ENCODE results near the gene CA5A. TPM values are rescaled to one million over a fixed set of nuclear protein-coding genes. Genes with fewer than 3 reads are reported as not detected.

The CA5A gene
- total RNA-seq, 8 experiments from 2014 or later: 0.05 to 0.52 (median 0.17) TPM; not detected in 1

- in situ Hi-C loops (cut with MboI; ENCODE audit: low pct_unique_long_range_greater_than_20kb in 2 of 9, low sequenced_read_pairs in 9 of 9, unreplicated experiment in 9 of 9): loop anchor here in 1 of 9 experiments (25.0 kb wide), 1 partner anchor 563 kb away; no protein-coding TSS in a partner anchor
- no peak for ATAC-seq (replicated peaks in 6 of 8)
These were observed 37.8 kb upstream of the CA5A start for GRCh38 chr16:87974178-87974577.

GRCh38 chr16:87973717-87974116 lies 37.4 kb upstream of the CA5A start:
- Histone ChIP-seq H3K27ac (no peak overlapping the region), H3K4me1 (replicated peaks in 1 of 2) (peaks cover 0 to 3% of the 10 kb centered on the region in 2 donors), H3K4me3 (no peak overlapping the region)
- WGBS, 10 experiments: 67 to 100% (median 90%) methylated on average over 2 to 3 of the region's 3 CpGs; no CpG with 5 or more reads in 1 of the 10 experiments
- peak in 3 of 8 experiments; percentile 29 to 73 (median 38) for ATAC-seq (replicated peaks in 6 of 8)
- in situ Hi-C loops (cut with MboI; ENCODE audit: low pct_unique_long_range_greater_than_20kb in 2 of 9, low sequenced_read_pairs in 9 of 9, unreplicated experiment in 9 of 9): loop anchor here in 1 of 9 experiments (25.0 kb wide), 1 partner anchor 564 kb away; no protein-coding TSS in a partner anchor

More at GRCh38 chr16:87974178-87974577, 37.8 kb upstream of the CA5A start:
- Histone ChIP-seq H3K4me3 (no peak overlapping the region), H3K4me1 (replicated peaks in 1 of 2) (peaks cover 0 to 3% of the 10 kb centered on the region in 2 donors), H3K27ac (no peak overlapping the region)
- 80 to 95% (median 88%) methylated on average over 1 to 8 of the region's 9 CpGs; no CpG with 5 or more reads in 5 of the 10 experiments for WGBS, 10 experiments

GRCh38 chr16:87971933-87972332 lies 35.6 kb upstream of the CA5A start:
- Histone ChIP-seq H3K4me1 (replicated peaks in 1 of 2) (peaks cover 0 to 3% of the 10 kb centered on the region in 2 donors), H3K27ac (no peak overlapping the region), H3K4me3 (no peak overlapping the region)
- in situ Hi-C loops (cut with MboI; ENCODE audit: low pct_unique_long_range_greater_than_20kb in 2 of 9, low sequenced_read_pairs in 9 of 9, unreplicated experiment in 9 of 9): loop anchor here in 1 of 9 experiments (25.0 kb wide), 1 partner anchor 565 kb away; no protein-coding TSS in a partner anchor
- ATAC-seq (replicated peaks in 6 of 8): no peak
- 94 to 100% (median 100%) methylated on average over 2 of the region's 2 CpGs; no CpG with 5 or more reads in 3 of the 10 experiments for WGBS, 10 experiments

- Histone ChIP-seq H3K4me1 (replicated peaks in 1 of 2) (peaks cover 0 to 3% of the 10 kb centered on the region in 2 donors), H3K27ac (no peak overlapping the region), H3K4me3 (no peak overlapping the region)
- WGBS, 10 experiments: 37 to 90% (median 71%) methylated on average over 2 to 3 of the region's 3 CpGs
- ATAC-seq (replicated peaks in 6 of 8): peak in 4 of 8 experiments; percentile 25 to 41 (median 30)
- in situ Hi-C loops (cut with MboI; ENCODE audit: low pct_unique_long_range_greater_than_20kb in 2 of 9, low sequenced_read_pairs in 9 of 9, unreplicated experiment in 9 of 9): loop anchor here in 1 of 9 experiments (25.0 kb wide), 1 partner anchor 567 kb away; no protein-coding TSS in a partner anchor
These were observed 33.9 kb upstream of the CA5A start for GRCh38 chr16:87970186-87970585.

GRCh38 chr16:87968541-87968940 lies 32.2 kb upstream of the CA5A start:
- no peak overlapping the region for H3K27ac ChIP-seq
- WGBS, 10 experiments: 17 to 100% (median 91%) methylated on average over 1 to 7 of the region's 7 CpGs
- in situ Hi-C loops (cut with MboI; ENCODE audit: low pct_unique_long_range_greater_than_20kb in 2 of 9, low sequenced_read_pairs in 9 of 9, unreplicated experiment in 9 of 9): loop anchor here in 1 of 9 experiments (25.0 kb wide), 1 partner anchor 569 kb away; no protein-coding TSS in a partner anchor
- no peak overlapping the region for H3K4me3 ChIP-seq
- no peak for ATAC-seq (replicated peaks in 6 of 8)
- peaks cover 0 to 5% of the 10 kb centered on the region in 2 donors for H3K4me1 ChIP-seq (replicated peaks in 1 of 2)

- H3K4me3 ChIP-seq: no peak overlapping the region
- peak in 3 of 8 experiments; percentile 9 to 49 (median 11) for ATAC-seq (replicated peaks in 6 of 8)
- H3K27ac ChIP-seq: no peak overlapping the region
- H3K4me1 ChIP-seq (replicated peaks in 1 of 2): peaks cover 0 to 9% of the 10 kb centered on the region in 2 donors
- in situ Hi-C loops (cut with MboI; ENCODE audit: low pct_unique_long_range_greater_than_20kb in 2 of 9, low sequenced_read_pairs in 9 of 9, unreplicated experiment in 9 of 9): loop anchor here in 1 of 9 experiments (25.0 kb wide), 1 partner anchor 571 kb away; no protein-coding TSS in a partner anchor
- 41 to 83% (median 54%) methylated on average over 2 to 12 of the region's 14 CpGs; no CpG with 5 or more reads in 4 of the 10 experiments for WGBS, 10 experiments
These were observed 30.4 kb upstream of the CA5A start for GRCh38 chr16:87966685-87967185.

GRCh38 chr16:87966064-87966645 lies 29.8 kb upstream of the CA5A start:
- in situ Hi-C loops (cut with MboI; ENCODE audit: low pct_unique_long_range_greater_than_20kb in 2 of 9, low sequenced_read_pairs in 9 of 9, unreplicated experiment in 9 of 9): loop anchor here in 1 of 9 experiments (25.0 kb wide), 1 partner anchor 571 kb away; no protein-coding TSS in a partner anchor
- no peak overlapping the region for H3K27ac ChIP-seq
- WGBS, 10 experiments: 0 to 100% (median 69%) methylated on average over 1 to 4 of the region's 5 CpGs
- no peak overlapping the region for H3K4me3 ChIP-seq
- H3K4me1 ChIP-seq (replicated peaks in 1 of 2): peaks cover 0 to 9% of the 10 kb centered on the region in 2 donors
- ATAC-seq (replicated peaks in 6 of 8): peak in 4 of 8 experiments; percentile 3 to 58 (median 42)

- Histone ChIP-seq H3K4me1 (replicated peaks in 1 of 2) (peaks cover 0 to 9% of the 10 kb centered on the region in 2 donors), H3K4me3 (no peak overlapping the region), H3K27ac (no peak overlapping the region)
- no peak for ATAC-seq (replicated peaks in 6 of 8)
- in situ Hi-C loops (cut with MboI; ENCODE audit: low pct_unique_long_range_greater_than_20kb in 2 of 9, low sequenced_read_pairs in 9 of 9, unreplicated experiment in 9 of 9): loop anchor here in 1 of 9 experiments (25.0 kb wide), 1 partner anchor 572 kb away; no protein-coding TSS in a partner anchor
- no CpG with 5 or more reads among the region's 11 CpGs for WGBS, 10 experiments
These were observed 29.1 kb upstream of the CA5A start for GRCh38 chr16:87965417-87965816.

GRCh38 chr16:87964049-87964659 lies 27.8 kb upstream of the CA5A start:
- ATAC-seq (replicated peaks in 6 of 8): peak in 4 of 8 experiments; percentile 7 to 58 (median 26)
- peaks cover 0 to 9% of the 10 kb centered on the region in 2 donors for H3K4me1 ChIP-seq (replicated peaks in 1 of 2)
- in situ Hi-C loops (cut with MboI; ENCODE audit: low pct_unique_long_range_greater_than_20kb in 2 of 9, low sequenced_read_pairs in 9 of 9, unreplicated experiment in 9 of 9): loop anchor here in 1 of 9 experiments (25.0 kb wide), 1 partner anchor 573 kb away; no protein-coding TSS in a partner anchor
- H3K4me3 ChIP-seq: no peak overlapping the region
- 78 to 100% (median 87%) methylated on average over 1 to 4 of the region's 19 CpGs; no CpG with 5 or more reads in 7 of the 10 experiments for WGBS, 10 experiments
- H3K27ac ChIP-seq: no peak overlapping the region

- Histone ChIP-seq H3K4me1 (replicated peaks in 1 of 2) (peaks cover 0 to 11% of the 10 kb centered on the region in 2 donors), H3K4me3 (no peak overlapping the region), H3K27ac (no peak overlapping the region)
- WGBS, 10 experiments: 10 to 100% (median 91%) methylated on average over 1 to 9 of the region's 9 CpGs; no CpG with 5 or more reads in 1 of the 10 experiments
- peak in 5 of 8 experiments; percentile 38 to 86 (median 74) for ATAC-seq (replicated peaks in 6 of 8)
- in situ Hi-C loops (cut with MboI; ENCODE audit: low pct_unique_long_range_greater_than_20kb in 2 of 9, low sequenced_read_pairs in 9 of 9, unreplicated experiment in 9 of 9): loop anchor here in 1 of 9 experiments (25.0 kb wide), 1 partner anchor 574 kb away; no protein-coding TSS in a partner anchor
These were observed 27.1 kb upstream of the CA5A start for GRCh38 chr16:87963400-87963799.

GRCh38 chr16:87961623-87962022 lies 25.3 kb upstream of the CA5A start:
- Histone ChIP-seq H3K27ac (no peak overlapping the region), H3K4me1 (replicated peaks in 1 of 2) (peaks cover 7 to 19% of the 10 kb centered on the region in 2 donors), H3K4me3 (no peak overlapping the region)
- in situ Hi-C loops (cut with MboI; ENCODE audit: low pct_unique_long_range_greater_than_20kb in 2 of 9, low sequenced_read_pairs in 9 of 9, unreplicated experiment in 9 of 9): loop anchor here in 1 of 9 experiments (25.0 kb wide), 1 partner anchor 576 kb away; no protein-coding TSS in a partner anchor
- ATAC-seq (replicated peaks in 6 of 8): no peak
- WGBS, 10 experiments: 20 to 100% (median 81%) methylated on average over 1 to 4 of the region's 4 CpGs; no CpG with 5 or more reads in 5 of the 10 experiments

- peaks cover 14 to 27% of the 10 kb centered on the region in 2 donors for H3K4me1 ChIP-seq (replicated peaks in 1 of 2)
- in situ Hi-C loops (cut with MboI; ENCODE audit: low pct_unique_long_range_greater_than_20kb in 2 of 9, low sequenced_read_pairs in 9 of 9, unreplicated experiment in 9 of 9): loop anchor here in 1 of 9 experiments (25.0 kb wide), 1 partner anchor 576 kb away; no protein-coding TSS in a partner anchor
- H3K27ac ChIP-seq: no peak overlapping the region
- 28 to 100% (median 93%) methylated on average over 3 to 8 of the region's 8 CpGs; no CpG with 5 or more reads in 1 of the 10 experiments for WGBS, 10 experiments
- no peak for ATAC-seq (replicated peaks in 6 of 8)
- H3K4me3 ChIP-seq: no peak overlapping the region
These were observed 24.5 kb upstream of the CA5A start for GRCh38 chr16:87960852-87961251.

Data from motor neuron (in vitro differentiated cells).